ENCODE data around the gene NIT1. TPM values are rescaled to one million over a fixed set of nuclear protein-coding genes. Genes with fewer than 3 reads are reported as not detected.
A peak's percentile ranks its signal among the peaks of the same experiment; 100 is the strongest.

Gene NIT1
- total and polyA plus RNA-seq, 2 donors (not counting 1 experiment from before 2014, with no cell fraction given): 53.5 to 61.0 TPM

GRCh38 chr1:161111527-161111926 lies 6.4 kb upstream of the NIT1 start:
- no peak overlapping the region for H3K9ac ChIP-seq (ENCODE audit: low read length)
- peaks cover 95% of the 10 kb centered on the region for H3K79me2 ChIP-seq (ENCODE audit: control insufficient read depth, insufficient read depth, low read length)
- Mint-ChIP-seq H3K9me3 (ENCODE audit: insufficient read depth) (no peaks in the 10 kb centered on the region), H3K27ac (no peak overlapping the region), H3K4me3 (no peak overlapping the region), H3K27me3 (no peaks in the 10 kb centered on the region), H3K4me1 (peaks cover 36% of the 10 kb centered on the region)
- intact Hi-C loops (cut with micrococcal nuclease): no loop called here
- H3K9me3 ChIP-seq (ENCODE audit: control extremely low read depth in 1 of 3, control insufficient read depth in 2 of 3, insufficient read depth in 1 of 3, low read length in 2 of 3): no peaks in the 10 kb centered on the region
- peak overlapping the region in 1 of 2 donors; percentile 25 for H3K27ac ChIP-seq (ENCODE audit: low read length in 2 of 2)
- DNase-seq (no peak), ATAC-seq (ENCODE audit: low read depth) (no peak)
- peaks cover 11 to 13% of the 10 kb centered on the region in 2 donors for H3K4me1 ChIP-seq (ENCODE audit: control insufficient read depth in 2 of 2, insufficient read depth in 2 of 2, low read length in 2 of 2)
- no peak overlapping the region for H3K4me2 ChIP-seq (replicated peaks; ENCODE audit: low read depth, low read length, poor library complexity, severe bottlenecking)
- H4K20me1 ChIP-seq (ENCODE audit: control insufficient read depth, insufficient read depth, low read length, poor library complexity, severe bottlenecking): peaks cover 31% of the 10 kb centered on the region
- POLR2A ChIA-PET: no interaction called here
- H2AFZ ChIP-seq (ENCODE audit: insufficient read depth, low read depth, low read length, poor library complexity, severe bottlenecking): no peak overlapping the region
- H3K4me3 ChIP-seq (ENCODE audit: control extremely low read depth in 1 of 5, extremely low read depth in 1 of 5, insufficient read depth in 1 of 5, low read depth in 2 of 5, low read length in 4 of 5): no peak overlapping the region
- no CpG with 5 or more reads among the region's 2 CpGs for WGBS (ENCODE audit: insufficient coverage)
- H3K36me3 ChIP-seq (replicated peaks in 1 of 2; ENCODE audit: control extremely low read depth in 1 of 2, control insufficient read depth in 1 of 2, extremely low read depth in 1 of 2, insufficient read depth in 2 of 2, low read length in 1 of 2): peaks cover 11 to 17% of the 10 kb centered on the region in 2 experiments
- TF ChIP-seq EZH2 (IDR thresholded peaks at IDR 0.05; ENCODE audit: borderline replicate concordance, insufficient read depth, low read depth, low read length, poor library complexity, severe bottlenecking): no peak
- TF ChIP-seq CTCF (IDR thresholded peaks at IDR 0.05): no peak
- no peaks in the 10 kb centered on the region for H3K27me3 ChIP-seq (replicated peaks in 1 of 4; ENCODE audit: control extremely low read depth in 1 of 4, control insufficient read depth in 3 of 4, insufficient read depth in 4 of 4, low read length in 3 of 4)
- CTCF ChIA-PET: interaction anchor here (1.1 kb wide), 1 partner anchor 22 kb away, joined by 3 read pairs; the partner anchor contains the start of gene NECTIN4

DNA sequence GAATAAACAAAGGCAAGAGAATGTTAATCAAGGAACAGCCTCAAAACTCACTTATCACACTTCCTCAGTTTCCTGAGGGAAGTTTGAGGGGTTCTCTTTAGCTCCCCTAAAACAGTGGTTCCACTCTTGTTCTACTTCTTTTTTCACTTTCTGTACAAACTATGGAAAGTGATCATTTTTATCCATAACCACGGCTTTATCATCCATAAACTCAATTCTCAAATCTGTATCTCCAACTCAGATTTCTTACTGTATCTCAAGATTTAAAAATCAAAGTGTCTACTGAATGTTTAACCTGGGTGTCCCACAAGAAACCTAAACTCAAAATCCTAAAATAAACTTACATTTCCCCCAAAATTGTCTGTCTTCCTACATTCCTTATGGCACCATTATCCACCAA lies 4.0 kb upstream of the NIT1 start:
- DNase-seq: no peak
- CTCF ChIA-PET: no interaction called here

More for the DNA sequence above, 4.0 kb upstream of the NIT1 start:
- H4K20me1 ChIP-seq (ENCODE audit: control insufficient read depth, insufficient read depth, low read length, poor library complexity, severe bottlenecking): peaks cover 27% of the 10 kb centered on the region
- H3K36me3 ChIP-seq (replicated peaks in 1 of 2; ENCODE audit: control extremely low read depth in 1 of 2, control insufficient read depth in 1 of 2, extremely low read depth in 1 of 2, insufficient read depth in 2 of 2, low read length in 1 of 2): peaks cover 11 to 15% of the 10 kb centered on the region in 2 experiments
- H3K4me3 ChIP-seq (ENCODE audit: control extremely low read depth in 1 of 5, extremely low read depth in 1 of 5, insufficient read depth in 1 of 5, low read depth in 2 of 5, low read length in 4 of 5): no peak overlapping the region
- intact Hi-C loops (cut with micrococcal nuclease): no loop called here
- Mint-ChIP-seq H3K27me3 (no peaks in the 10 kb centered on the region), H3K4me3 (no peak overlapping the region), H3K9me3 (ENCODE audit: insufficient read depth) (no peaks in the 10 kb centered on the region), H3K4me1 (peaks cover 56% of the 10 kb centered on the region), H3K27ac (no peak overlapping the region)
- ATAC-seq (ENCODE audit: low read depth): no peak
- no peak overlapping the region for H3K4me2 ChIP-seq (replicated peaks; ENCODE audit: low read depth, low read length, poor library complexity, severe bottlenecking)
- H3K27ac ChIP-seq (ENCODE audit: low read length in 2 of 2): no peak overlapping the region
- H2AFZ ChIP-seq (ENCODE audit: insufficient read depth, low read depth, low read length, poor library complexity, severe bottlenecking): no peak overlapping the region
- H3K4me1 ChIP-seq (ENCODE audit: control insufficient read depth in 2 of 2, insufficient read depth in 2 of 2, low read length in 2 of 2): peaks cover 25 to 30% of the 10 kb centered on the region in 2 donors
- no peak overlapping the region for H3K9ac ChIP-seq (ENCODE audit: low read length)
- POLR2A ChIA-PET: no interaction called here
- H3K27me3 ChIP-seq (replicated peaks in 1 of 4; ENCODE audit: control extremely low read depth in 1 of 4, control insufficient read depth in 3 of 4, insufficient read depth in 4 of 4, low read length in 3 of 4): no peaks in the 10 kb centered on the region
- H3K9me3 ChIP-seq (ENCODE audit: control extremely low read depth in 1 of 3, control insufficient read depth in 2 of 3, insufficient read depth in 1 of 3, low read length in 2 of 3): no peaks in the 10 kb centered on the region
- TF ChIP-seq CTCF (IDR thresholded peaks at IDR 0.05): no peak
- no peak for TF ChIP-seq EZH2 (IDR thresholded peaks at IDR 0.05; ENCODE audit: borderline replicate concordance, insufficient read depth, low read depth, low read length, poor library complexity, severe bottlenecking)
- 0% methylated on average over 1 of the region's 1 CpG for WGBS (ENCODE audit: insufficient coverage)
- peaks cover 97% of the 10 kb centered on the region for H3K79me2 ChIP-seq (ENCODE audit: control insufficient read depth, insufficient read depth, low read length)
